HepG2 (cell line): ENCODE data around the gene TSPAN18. TPM values are rescaled to one million over a fixed set of nuclear protein-coding genes. Genes with fewer than 3 reads are reported as not detected.

Source experiments
- ATAC-seq: fragments of 200-7000 bp; cut with Tn5 transposase; 3 replicates; pipeline ENCODE4 v1.9.1; 2020; ENCODE audit warnings: mild to moderate bottlenecking, moderate library complexity
- BruUV-seq: library from RNA; stranded (reverse); fragments of 400-500 nt; replicated peaks from 2 replicates; lab custom pipeline; 2021; lab: Mats Ljungman, UMichigan
- CTCF ChIA-PET: fragments of 300-600 bp; formaldehyde crosslinking; extraction: SDS; loops from one replicate; lab custom pipeline; 2021; ENCODE audit warnings: low total read pairs, inconsistent platforms, low intra/inter-chr PET ratio; lab: Yijun Ruan, JAX
- POLR2A ChIA-PET: fragments of 350-600 bp; sonication (Branson Sonifier 250); formaldehyde crosslinking; loops from one replicate; lab custom pipeline; 2020; ENCODE audit warnings: antibody characterized with exemption, inconsistent platforms; lab: Yijun Ruan, JAX
- DNase-seq: peaks from one replicate; pipeline ENCODE4 v3.0.0-alpha.2; 2015; ENCODE audit warnings: low spot score
- FAIRE-seq: peaks from 3 replicates; lab custom pipeline; 2011; peaks lifted over from hg19 to GRCh38; lab: Jason Lieb, UNC
- H2AFZ ChIP-seq: one replicate; pipeline ENCODE4 v1.6.1; 2011; ENCODE audit warnings: low read length, inconsistent platforms
- H3K27ac ChIP-seq: fragments of 300-600 bp; 3 replicates; pipeline ENCODE4 v1.8.0; 2011; ENCODE audit warnings: mixed run types, mild to moderate bottlenecking, mixed read lengths, low read length, inconsistent platforms; ENCODE audit not compliant: insufficient read depth; ENCODE audit errors: extremely low read length
- H3K27me3 ChIP-seq, 2 experiments: fragments of 200-600 bp in 1 of 2; 2 replicates in 1 of 2; 3 replicates in 1 of 2; pipeline versions ENCODE4 v1.6.0 to v1.8.0; 2011; ENCODE audit warnings: low read length in 2 of 2, mild to moderate bottlenecking in 2 of 2, moderate library complexity in 2 of 2, inconsistent platforms in 1 of 2; ENCODE audit not compliant: insufficient read depth in 2 of 2, control insufficient read depth in 1 of 2
- H3K36me3 ChIP-seq, 2 experiments: fragments of 200-600 bp in 1 of 2; replicated peaks in 1 of 2; 2 replicates in 1 of 2; 3 replicates in 1 of 2; pipeline versions ENCODE4 v1.5.1 to v1.8.0; 2011; ENCODE audit warnings: low read length in 2 of 2, inconsistent platforms in 1 of 2; ENCODE audit not compliant: insufficient read depth in 2 of 2, control insufficient read depth in 1 of 2
- H3K4me1 ChIP-seq: 2 replicates; pipeline ENCODE4 v1.5.1; 2012; ENCODE audit warnings: low read length, inconsistent platforms; ENCODE audit not compliant: insufficient read depth
- H3K4me2 ChIP-seq: 2 replicates; pipeline ENCODE4 v1.6.0; 2011; ENCODE audit warnings: low read depth, low read length, inconsistent platforms
- H3K4me3 ChIP-seq, 3 experiments: fragments of 200-600 bp in 1 of 3; sonication (generic), shearing (Covaris generic) in 1 of 3; replicated peaks in 1 of 3; 2 replicates each; pipeline ENCODE4 v1.5.1; 2011 to 2016; ENCODE audit warnings: low read length in 3 of 3, inconsistent platforms in 2 of 3, low read depth in 2 of 3, mild to moderate bottlenecking in 2 of 3, control low read depth in 1 of 3, mixed read lengths in 1 of 3; ENCODE audit not compliant: insufficient read depth in 1 of 3
- H3K79me2 ChIP-seq: one replicate; pipeline ENCODE4 v1.6.1; 2011; ENCODE audit warnings: low read length, inconsistent platforms; ENCODE audit not compliant: insufficient read depth
- H3K9ac ChIP-seq: 2 replicates; pipeline ENCODE4 v1.6.0; 2011; ENCODE audit warnings: mild to moderate bottlenecking, low read depth, low read length, inconsistent platforms; ENCODE audit not compliant: insufficient read depth
- H3K9me3 ChIP-seq: 2 replicates; pipeline ENCODE4 v1.5.1; 2012; ENCODE audit warnings: mild to moderate bottlenecking, low read length
- H4K20me1 ChIP-seq: 2 replicates; pipeline ENCODE4 v1.6.0; 2011; ENCODE audit warnings: inconsistent platforms, mild to moderate bottlenecking, low read length, moderate library complexity; ENCODE audit not compliant: insufficient read depth
- ADNP ChIP-seq: sonication (generic); formaldehyde crosslinking; IDR thresholded peaks from 2 replicates; pipeline ENCODE4 v1.4.0; 2020; ENCODE audit warnings: missing genetic modification reagents
- BATF2 ChIP-seq: sonication (generic); formaldehyde crosslinking; IDR thresholded peaks from 2 replicates; pipeline ENCODE4 v1.8.0; 2022; ENCODE audit warnings: mild to moderate bottlenecking, missing genetic modification reagents, moderate library complexity
- CCDC6 ChIP-seq: sonication (generic); formaldehyde crosslinking; IDR thresholded peaks from 2 replicates; pipeline ENCODE4 v1.8.1; 2022; ENCODE audit warnings: mild to moderate bottlenecking, missing genetic modification reagents, moderate library complexity
- MAFF ChIP-seq: IDR thresholded peaks from 2 replicates; pipeline ENCODE4 v1.6.1; 2011; ENCODE audit warnings: low read depth, low read length, improper control_type of control experiment
- MBNL3 ChIP-seq: fragments of 250-450 bp; sonication (Bioruptor Pico); conservative IDR thresholded peaks from 2 replicates; pipeline ENCODE4 v1.8.0; 2022; ENCODE audit warnings: mild to moderate bottlenecking, inconsistent platforms
- MTA3 ChIP-seq: sonication (generic); formaldehyde crosslinking; IDR thresholded peaks from 2 replicates; pipeline ENCODE4 v1.4.0; 2020; ENCODE audit warnings: missing genetic modification reagents
- NCOA5 ChIP-seq: sonication (generic); formaldehyde crosslinking; IDR thresholded peaks from 2 replicates; pipeline ENCODE4 v1.4.0; 2020; ENCODE audit warnings: missing genetic modification reagents
- NR3C1 ChIP-seq: sonication (generic); formaldehyde crosslinking; IDR thresholded peaks from 2 replicates; pipeline ENCODE4 v1.4.0; 2020; ENCODE audit warnings: missing genetic modification reagents
- RAD51 ChIP-seq: fragments of 450-650 bp; IDR thresholded peaks from 2 replicates; pipeline ENCODE4 v1.6.1; 2016; ENCODE audit warnings: borderline replicate concordance
- SP2 ChIP-seq: sonication (generic); formaldehyde crosslinking; IDR thresholded peaks from 2 replicates; pipeline ENCODE4 v1.5.1; 2020; ENCODE audit warnings: mild to moderate bottlenecking, missing genetic modification reagents
- THAP7 ChIP-seq: sonication (generic); formaldehyde crosslinking; IDR thresholded peaks from 2 replicates; pipeline ENCODE4 v1.8.1; 2023; ENCODE audit warnings: mild to moderate bottlenecking, missing genetic modification reagents
- THYN1 ChIP-seq: sonication (generic); formaldehyde crosslinking; IDR thresholded peaks from 2 replicates; pipeline ENCODE4 v1.8.1; 2023; ENCODE audit warnings: low read depth, mild to moderate bottlenecking, moderate library complexity, missing genetic modification reagents, borderline replicate concordance
- TRAFD1 ChIP-seq: sonication (generic); formaldehyde crosslinking; IDR thresholded peaks from 2 replicates; pipeline ENCODE4 v1.5.1; 2020; ENCODE audit warnings: missing genetic modification reagents, mild to moderate bottlenecking, borderline replicate concordance
- ZIK1 ChIP-seq: sonication (generic); formaldehyde crosslinking; IDR thresholded peaks from 2 replicates; pipeline ENCODE4 v1.5.0; 2020; ENCODE audit warnings: mild to moderate bottlenecking, low read depth, missing genetic modification reagents, borderline replicate concordance
- ZKSCAN1 ChIP-seq: fragments of 150-350 bp; IDR thresholded peaks from 2 replicates; pipeline ENCODE4 v1.6.1; 2014; ENCODE audit warnings: low read length
- ZNF367 ChIP-seq: sonication (generic); formaldehyde crosslinking; IDR thresholded peaks from 2 replicates; pipeline ENCODE4 v1.4.0; 2020; ENCODE audit warnings: missing genetic modification reagents, borderline replicate concordance
- ZNF589 ChIP-seq: sonication (generic); formaldehyde crosslinking; conservative IDR thresholded peaks from 2 replicates; pipeline ENCODE4 v1.8.0; 2022; ENCODE audit warnings: mild to moderate bottlenecking, moderate library complexity, missing genetic modification reagents
- ZNF670 ChIP-seq: sonication (generic); formaldehyde crosslinking; IDR thresholded peaks from 2 replicates; pipeline ENCODE4 v1.8.0; 2022; ENCODE audit warnings: mild to moderate bottlenecking, missing genetic modification reagents, borderline replicate concordance
- ZNF704 ChIP-seq: sonication (generic); formaldehyde crosslinking; IDR thresholded peaks from 2 replicates; pipeline ENCODE4 v1.8.1; 2023; ENCODE audit warnings: mild to moderate bottlenecking, inconsistent platforms, moderate library complexity, missing genetic modification reagents, borderline replicate concordance
- ZNF782 ChIP-seq: sonication (generic); formaldehyde crosslinking; IDR thresholded peaks from 2 replicates; pipeline ENCODE4 v1.4.0; 2020; ENCODE audit warnings: missing genetic modification reagents, mild to moderate bottlenecking, borderline replicate concordance
- WGBS: methylation state at CpG from one replicate; pipeline ENCODE4 v1.1.6; 2017; ENCODE audit warnings: low lambda C conversion rate; 5-methylcytosine and 5-hydroxymethylcytosine counted together
- in situ Hi-C: cut with HindIII; loops from 2 replicates; pipeline ENCODE4 v1.10.0; 2017; ENCODE audit warnings: low pct_unique_long_range_greater_than_20kb; ENCODE audit not compliant: extremely low pct_ligation_motif_present
- intact Hi-C: fragments of 100-400 bp; cut with micrococcal nuclease; formaldehyde crosslinking; loops from one replicate; pipeline ENCODE4 v1.10.0; 2022; ENCODE audit not compliant: unreplicated experiment
- polyA plus RNA-seq, 8 experiments: library from polyadenylated mRNA; depleted of rRNA in 3 of 8; stranded (reverse) in 7 of 8; unstranded in 1 of 8; fragments of >200 nt; fragmentation: Illumina TruSeq in 4 of 8; extraction: Trizol in 4 of 8; gene quantifications; 2 replicates each; pipeline versions ENCODE4 v1.2.1 to v1.2.3, GENCODE V29; 2011 to 2016; ENCODE audit warnings: low read depth in 4 of 8, missing spikeins in 1 of 8, mixed read lengths in 1 of 8; ENCODE audit not compliant: insufficient read depth in 1 of 8
- total RNA-seq, 5 experiments: library from RNA; depleted of rRNA; stranded (reverse); fragments of >200 nt; fragmentation: Illumina TruSeq; extraction: Trizol; gene quantifications; 2 replicates each; pipeline ENCODE4 v1.2.3, GENCODE V29; 2016; ENCODE audit warnings: low read depth in 1 of 5

TSPAN18 gene
- total and polyA plus RNA-seq, 2 of the 13 experiments (the other 11 are each of a cell fraction or from before 2014, with no cell fraction given), result not detected

- H3K9me3 ChIP-seq, result no peaks in the 10 kb centered on the region
- no peaks in the 10 kb centered on the region for H4K20me1 ChIP-seq
- CTCF ChIA-PET, result no interaction called here
- no peak overlapping the region for H3K4me3 ChIP-seq
- no TSS peak for BruUV-seq
- ATAC-seq (no peak), FAIRE-seq (no peak), DNase-seq (no peak)
- no peaks in the 10 kb centered on the region for H3K36me3 ChIP-seq
- no peak overlapping the region for H3K9ac ChIP-seq
- peaks cover 3 to 33% of the 10 kb centered on the region in 2 experiments; a peak in 4 of 5 replicates for H3K27me3 ChIP-seq
- in situ Hi-C loops (loop anchor here (5.0 kb wide), 1 partner anchor 292 kb away; no protein-coding TSS in a partner anchor), intact Hi-C loops (loop anchor here (5.0 kb wide), 1 partner anchor 187 kb away; the partner anchor contains the start of gene TSPAN18)
- TF ChIP-seq THYN1 (CRISPR knock-in tag) (no peak), ZNF782 (CRISPR knock-in tag) (no peak), BATF2 (CRISPR knock-in tag) (no peak), MBNL3 (no peak), ZIK1 (no peak), ADNP (CRISPR knock-in tag) (no peak), RAD51 (no peak), SP2 (CRISPR knock-in tag) (no peak), ZNF704 (no peak), CCDC6 (CRISPR knock-in tag) (no peak), MTA3 (CRISPR knock-in tag) (no peak), THAP7 (CRISPR knock-in tag) (no peak), ZKSCAN1 (no peak), TRAFD1 (CRISPR knock-in tag) (no peak), NR3C1 (CRISPR knock-in tag) (no peak), NCOA5 (CRISPR knock-in tag) (no peak), ZNF589 (no peak), MAFF (no peak), ZNF670 (no peak), ZNF367 (CRISPR knock-in tag) (no peak)
- H3K79me2 ChIP-seq, result no peaks in the 10 kb centered on the region
- H3K27ac ChIP-seq, result no peak overlapping the region
- POLR2A ChIA-PET, result no interaction called here
- no peaks in the 10 kb centered on the region for H3K4me1 ChIP-seq
- H2AFZ ChIP-seq, result no peak overlapping the region
- H3K4me2 ChIP-seq, result no peak overlapping the region
- whole genome bisulfite sequencing, result 0% methylated on average over 1 of the region's 2 CpGs
These were observed 187.3 kb downstream of the TSPAN18 start for GRCh38 chr11:44914105-44914504.
